Stromal cell of bone marrow (primary cell): ENCODE results near the gene APCDD1L.

Experiments
- DNase-seq: peaks from one replicate; pipeline ENCODE4 v3.0.0-alpha.2; 2012; ENCODE audit warnings: low read depth

The APCDD1L gene

DNA sequence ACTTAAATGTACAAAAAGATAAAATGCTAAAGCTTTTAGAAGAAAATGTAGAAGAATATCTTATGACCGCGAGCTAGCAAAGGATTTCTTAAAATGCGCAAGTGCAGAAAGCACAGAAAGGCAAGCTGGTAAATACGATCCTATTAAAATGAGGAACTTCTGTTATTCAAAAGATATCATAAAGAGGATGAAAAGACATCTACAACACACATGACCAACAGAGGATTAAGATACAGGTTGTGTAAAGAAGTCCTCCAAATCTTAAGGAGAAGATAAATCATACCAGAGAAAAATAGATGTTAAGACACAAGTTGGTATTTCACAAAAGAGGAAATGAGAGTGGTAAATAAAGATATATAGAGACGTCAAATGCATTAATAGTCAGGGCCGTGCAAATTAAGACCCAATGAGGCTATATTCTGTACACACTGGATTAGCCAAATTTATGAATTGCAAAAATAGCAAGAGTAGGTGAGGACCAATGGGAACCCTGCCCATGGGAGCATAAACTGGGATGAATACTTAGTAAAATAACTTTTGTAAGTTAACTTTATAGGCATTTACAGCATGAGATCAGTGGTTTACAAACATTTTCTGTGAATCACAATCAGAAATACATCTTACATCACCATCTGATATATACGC is 23.0 kb downstream of the APCDD1L start:
- no peak for DNase-seq

DNA sequence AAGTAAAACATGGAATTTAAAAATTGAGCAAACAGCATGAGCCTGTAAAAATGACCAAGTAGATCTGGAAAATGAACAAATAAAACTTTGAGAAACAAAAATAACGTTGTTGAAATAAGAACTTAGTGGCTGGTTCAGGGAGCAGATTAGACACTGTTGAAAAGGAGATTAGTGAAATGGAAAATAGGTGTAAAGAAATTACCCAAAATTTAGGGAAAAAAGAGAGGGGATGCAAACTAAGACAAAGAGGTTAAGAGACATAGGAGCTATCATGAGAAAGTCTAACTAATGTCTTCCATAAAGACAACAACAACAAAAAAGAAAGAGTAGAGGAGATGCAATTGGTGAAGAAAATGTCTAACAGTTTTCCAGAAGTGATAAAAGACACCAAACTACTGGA is 29.0 kb downstream of the APCDD1L start:
- no peak for DNase-seq

DNA sequence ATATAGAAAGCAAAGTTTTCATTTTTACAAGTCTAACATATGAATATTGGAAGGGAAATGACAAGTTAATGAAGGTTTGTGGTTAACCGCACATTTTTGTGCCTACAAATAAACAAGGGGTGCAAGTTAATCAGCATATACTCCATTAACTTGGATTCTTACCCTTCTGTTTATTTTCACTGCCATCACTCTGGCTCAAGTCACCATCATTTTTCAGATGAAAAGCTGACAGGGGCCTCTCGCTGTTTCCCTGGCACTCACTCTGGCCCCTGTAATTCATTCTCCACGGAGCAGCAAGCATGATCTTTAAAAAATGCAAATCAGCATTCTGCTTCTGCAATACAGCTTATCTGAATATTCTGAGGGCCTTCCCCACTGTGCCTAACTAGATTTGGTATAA is 29.8 kb downstream of the APCDD1L start:
- no peak for DNase-seq

DNA sequence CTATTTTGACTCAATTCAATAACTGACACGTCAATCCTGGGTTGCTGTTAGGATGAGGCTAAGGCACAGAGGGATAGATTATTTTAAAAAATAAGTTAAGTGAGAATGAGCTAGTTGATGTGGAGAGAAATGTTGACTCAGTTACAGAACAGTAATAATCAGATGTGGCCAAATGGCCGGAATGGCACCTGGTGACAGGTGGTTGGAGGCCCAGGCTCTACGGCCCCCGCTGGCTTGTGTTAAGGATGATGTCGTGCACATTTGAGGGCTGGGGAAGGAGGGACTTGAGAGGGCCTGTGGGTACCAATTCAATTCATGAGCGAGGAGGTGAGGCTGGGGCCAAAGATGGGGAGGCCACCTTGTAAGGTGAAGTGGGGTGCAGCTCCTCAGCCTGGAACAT is 31.7 kb downstream of the APCDD1L start:
- no peak for DNase-seq

DNA sequence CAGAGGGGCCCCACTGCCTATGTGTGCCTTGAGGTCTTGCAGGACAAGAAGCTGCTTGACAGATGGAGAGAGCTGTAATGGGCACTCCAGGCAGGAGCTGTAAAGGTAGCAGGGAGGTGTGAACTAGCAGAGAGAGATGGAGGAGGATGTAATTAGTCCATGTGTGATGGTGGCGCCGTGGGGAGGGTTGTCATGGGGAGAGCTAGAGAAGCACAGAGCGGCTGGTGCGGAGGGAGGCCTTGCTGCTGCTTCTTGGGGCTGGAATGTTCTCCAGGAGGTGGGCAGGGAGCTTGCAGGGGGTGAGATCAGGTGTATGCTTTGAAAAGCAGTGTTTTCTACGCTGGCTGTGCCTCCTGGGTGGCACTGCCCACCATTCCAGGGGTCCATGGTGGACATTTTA is 32.1 kb downstream of the APCDD1L start:
- DNase-seq = no peak

DNA sequence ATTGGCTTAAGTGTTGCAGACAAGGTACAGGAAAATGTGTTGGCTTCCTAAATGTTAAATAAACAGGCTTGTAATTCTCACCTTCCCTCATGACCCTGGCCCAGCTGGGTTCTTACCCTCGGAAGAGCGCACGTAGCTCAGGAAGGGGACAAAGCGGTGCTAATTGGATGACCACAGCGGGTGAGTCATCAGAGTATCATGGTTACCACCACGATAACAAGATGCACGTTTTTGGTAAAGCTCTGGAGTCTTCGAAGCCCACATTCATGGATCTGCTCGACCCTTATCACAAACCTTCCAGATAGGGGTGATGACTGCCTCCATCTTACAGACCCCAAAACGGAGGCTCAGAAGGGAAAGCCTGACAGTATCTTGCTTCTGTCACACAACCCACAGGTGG is 32.8 kb downstream of the APCDD1L start:
- DNase-seq = no peak

DNA sequence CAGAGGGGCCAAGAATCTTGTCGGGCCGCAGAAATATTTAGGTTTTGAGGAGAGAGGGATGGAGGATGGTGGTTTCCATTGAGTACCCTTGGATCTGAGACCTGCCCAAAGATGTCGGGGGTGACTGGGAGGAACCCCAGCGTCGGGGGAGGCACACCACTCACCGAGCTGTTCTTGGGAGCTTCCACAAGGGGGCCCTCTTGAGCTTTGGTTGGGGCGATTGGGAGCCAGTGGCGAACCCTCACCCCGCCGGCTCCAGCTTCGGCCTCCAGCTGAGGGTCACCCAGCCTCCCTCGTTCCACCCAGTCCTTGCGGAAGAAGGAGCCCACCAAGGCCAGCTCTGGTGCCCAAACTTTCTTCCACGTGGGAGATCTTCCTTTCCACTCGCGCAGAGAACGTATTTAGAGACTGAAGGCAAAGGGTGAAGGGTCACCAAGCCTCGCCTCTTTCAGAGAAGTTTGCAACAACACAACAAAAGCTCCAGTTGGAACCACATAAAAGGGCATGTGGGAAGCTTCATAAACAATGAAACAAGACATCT is 33.6 kb downstream of the APCDD1L start:
- peak; percentile 32 for DNase-seq

DNA sequence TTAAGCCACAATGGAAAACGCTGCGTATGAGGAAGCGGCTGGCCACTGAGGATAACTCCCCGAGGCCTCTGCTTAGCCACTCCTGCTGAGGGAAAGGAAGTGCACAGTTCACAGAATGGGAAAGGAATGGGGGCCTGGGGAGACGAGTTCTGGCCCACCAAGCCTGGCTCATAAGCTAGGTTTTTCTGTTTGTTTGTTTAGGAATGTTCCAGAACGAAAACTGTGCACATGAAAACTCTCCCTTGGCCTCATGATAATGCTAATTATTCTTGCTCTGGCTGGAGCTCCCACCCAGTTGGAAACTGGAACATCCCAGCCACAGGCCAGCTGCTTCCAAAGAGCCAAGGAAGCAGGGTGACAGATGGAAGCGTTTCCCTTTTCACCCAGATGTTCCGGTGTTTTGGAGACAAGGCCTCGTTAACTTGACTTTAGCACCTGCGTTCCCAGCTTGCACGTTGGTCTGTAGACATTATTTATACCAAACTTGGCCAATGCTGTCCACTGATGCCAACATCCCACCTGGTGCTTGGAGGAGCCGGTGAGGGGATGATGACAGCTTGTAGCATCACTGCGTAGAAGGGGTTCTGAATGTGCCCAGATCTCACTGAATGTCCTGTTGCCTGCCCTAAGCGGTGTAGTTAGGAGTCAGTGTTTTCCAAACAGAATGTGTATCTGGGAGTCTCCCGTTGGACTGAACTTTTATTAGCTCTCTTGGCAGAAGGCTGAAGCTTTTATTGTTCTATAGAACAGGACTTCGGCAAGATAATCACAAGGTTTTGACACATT is 34.5 kb downstream of the APCDD1L start:
- no peak for DNase-seq

DNA sequence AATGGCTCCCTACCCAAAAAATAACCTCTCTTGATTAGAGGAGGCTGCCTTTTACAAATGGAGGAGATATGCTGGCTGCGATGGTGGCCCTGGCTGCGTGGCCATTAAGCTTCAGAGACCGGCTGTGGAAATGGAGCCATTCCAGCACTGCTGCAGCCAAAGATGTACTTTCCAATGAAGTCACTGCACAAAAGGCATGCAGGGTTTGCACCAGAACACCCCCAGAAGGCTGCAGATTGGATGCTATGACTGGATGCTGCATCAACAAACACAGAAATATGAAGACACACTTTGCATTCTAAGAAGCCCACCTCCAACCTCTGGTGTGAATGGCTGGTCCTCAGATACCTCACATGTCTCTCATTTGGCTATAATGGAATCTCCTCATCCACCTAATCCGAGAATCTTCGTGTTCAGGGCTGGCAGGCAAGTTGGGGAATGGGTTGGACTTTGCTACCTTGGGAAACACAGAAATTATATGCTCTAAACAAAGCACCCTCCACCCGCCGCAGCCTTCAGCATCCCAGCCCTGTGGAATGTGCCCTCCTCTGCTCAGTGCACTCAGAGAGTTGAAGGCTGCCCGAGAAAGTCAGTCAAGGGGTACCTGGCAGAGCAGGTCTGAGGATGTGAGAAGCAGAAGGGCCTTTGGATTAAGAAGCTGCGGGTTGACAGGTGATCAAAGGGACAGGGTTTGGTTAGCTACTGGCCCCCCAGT is 35.3 kb downstream of the APCDD1L start:
- no peak for DNase-seq

DNA sequence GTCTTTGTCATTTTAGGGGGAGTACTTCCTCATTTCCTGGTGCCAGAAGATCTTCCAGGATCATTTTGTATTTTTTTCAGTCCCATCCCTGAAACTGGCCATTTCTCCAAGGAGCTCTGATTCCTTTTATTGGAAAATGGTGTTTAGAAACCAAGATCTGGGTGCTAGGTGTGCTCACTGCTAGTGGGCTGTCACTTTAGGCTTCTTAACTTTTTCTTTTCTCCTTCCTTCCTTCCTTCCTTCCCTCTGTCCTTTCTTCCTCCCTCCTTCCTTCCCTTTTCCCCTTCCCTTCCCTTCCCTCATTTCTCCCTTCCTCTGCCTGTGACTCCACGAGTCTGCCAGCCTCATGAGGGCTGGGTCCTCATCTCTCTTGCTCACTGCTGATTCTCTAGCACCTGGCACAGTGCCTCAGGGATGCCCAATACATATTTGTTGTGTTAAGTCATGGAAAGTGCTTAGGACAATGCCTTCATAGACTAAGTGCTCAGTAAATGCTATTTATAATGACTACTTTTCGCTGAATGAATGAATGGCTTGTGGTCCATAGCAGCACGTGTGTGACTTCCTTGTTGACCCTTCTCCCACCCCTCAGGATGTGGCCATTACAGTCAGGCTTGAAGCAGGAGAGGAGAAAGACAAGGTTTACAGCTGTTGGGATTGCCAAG is 36.9 kb downstream of the APCDD1L start:
- DNase-seq = no peak

DNA sequence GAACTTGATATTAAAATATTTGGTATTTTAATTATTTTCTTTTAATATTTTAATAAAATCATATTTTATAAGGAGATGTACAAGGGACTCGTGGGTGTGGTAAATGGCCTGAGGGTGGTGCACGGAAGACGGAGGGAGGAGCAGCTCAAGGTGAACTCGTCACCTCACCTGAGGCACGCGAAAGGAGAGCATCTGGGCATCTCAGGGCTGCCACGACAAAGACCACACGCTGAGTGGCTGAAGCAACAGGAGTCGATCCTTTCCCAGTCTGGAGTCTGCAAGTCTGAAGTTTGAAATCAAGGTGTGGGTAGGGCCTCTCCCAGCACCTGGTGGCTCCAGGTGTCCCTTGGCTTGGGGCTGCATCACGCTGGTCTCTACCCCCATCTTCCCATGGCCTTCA is 39.7 kb downstream of the APCDD1L start:
- no peak for DNase-seq

DNA sequence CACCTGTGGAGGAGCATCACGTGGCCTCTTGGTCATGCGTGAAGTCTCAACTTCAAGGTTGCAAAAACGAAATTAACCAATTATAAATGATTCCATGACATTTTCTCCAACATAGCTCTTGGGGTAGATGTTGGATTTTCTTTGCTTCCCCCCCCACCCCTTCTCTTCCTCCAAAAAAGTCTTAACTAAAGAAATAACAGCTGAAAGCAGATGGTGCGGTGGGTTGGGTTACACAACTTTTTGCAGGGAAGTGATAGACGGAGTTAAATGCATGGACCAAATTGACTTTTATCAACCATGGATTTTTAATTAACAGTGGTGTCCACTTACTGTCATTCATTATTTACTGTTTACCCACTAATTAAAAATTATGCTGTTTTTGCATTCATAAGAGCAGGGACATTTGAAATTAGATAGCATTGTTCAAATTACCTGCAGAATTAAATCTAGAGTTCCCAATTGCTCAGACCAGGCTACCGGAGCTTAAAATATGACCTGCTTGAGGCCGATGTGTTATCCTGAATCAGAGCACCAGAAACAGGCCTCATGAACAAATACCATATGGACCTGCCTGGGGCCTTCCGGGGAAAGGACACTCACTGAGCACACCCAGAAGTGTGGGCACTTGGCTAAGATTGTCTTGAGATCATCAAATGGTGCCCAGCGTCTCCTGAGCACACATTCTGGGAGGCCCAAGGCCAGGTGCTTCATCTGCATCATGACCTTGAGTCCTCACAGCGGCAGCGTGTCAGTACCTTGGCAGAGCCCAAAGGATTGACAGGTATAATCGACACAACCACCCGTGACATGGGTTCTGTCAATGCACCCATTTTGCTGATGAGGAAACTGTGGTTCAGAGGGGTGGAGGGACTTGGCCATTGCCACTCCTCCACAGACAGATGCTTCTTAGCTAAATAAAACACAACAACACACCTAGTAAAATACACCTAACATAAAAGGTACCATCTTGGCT is 41.5 kb downstream of the APCDD1L start:
- no peak for DNase-seq

DNA sequence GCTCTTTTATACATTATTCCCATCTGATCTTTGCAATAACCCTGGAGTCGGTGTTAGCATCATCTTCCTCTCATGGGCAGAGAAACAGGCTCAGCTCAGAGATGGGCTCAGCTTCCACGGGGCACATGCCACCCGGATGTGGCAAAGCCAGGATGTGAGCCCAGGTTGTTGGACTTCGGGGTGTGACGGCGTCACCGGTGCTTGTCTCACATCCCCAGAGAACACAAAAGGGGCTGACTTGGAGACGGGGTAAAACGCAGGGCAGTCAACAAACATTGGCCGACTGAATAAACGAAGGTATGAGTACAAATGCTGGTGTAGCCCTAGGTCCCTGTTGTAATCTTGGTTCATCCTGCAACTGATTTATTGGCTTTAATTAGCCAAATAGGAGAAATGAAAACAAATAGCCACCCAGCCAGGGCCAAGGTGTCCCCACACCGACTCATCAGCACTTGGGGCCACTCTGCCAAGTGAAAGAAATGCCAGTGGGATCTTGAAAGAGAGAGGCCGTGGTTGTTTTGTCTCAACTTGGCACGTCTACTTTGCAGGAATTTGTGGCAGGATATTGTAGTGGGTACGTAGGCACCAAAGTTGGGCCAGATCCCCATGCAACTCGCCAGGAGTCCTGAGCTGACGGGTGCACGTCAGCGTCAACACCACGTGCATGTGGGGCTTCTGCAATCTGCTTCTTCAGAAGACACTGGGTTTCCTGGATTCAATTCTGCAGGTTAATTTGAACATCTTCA is 42.8 kb downstream of the APCDD1L start:
- DNase-seq = no peak

DNA sequence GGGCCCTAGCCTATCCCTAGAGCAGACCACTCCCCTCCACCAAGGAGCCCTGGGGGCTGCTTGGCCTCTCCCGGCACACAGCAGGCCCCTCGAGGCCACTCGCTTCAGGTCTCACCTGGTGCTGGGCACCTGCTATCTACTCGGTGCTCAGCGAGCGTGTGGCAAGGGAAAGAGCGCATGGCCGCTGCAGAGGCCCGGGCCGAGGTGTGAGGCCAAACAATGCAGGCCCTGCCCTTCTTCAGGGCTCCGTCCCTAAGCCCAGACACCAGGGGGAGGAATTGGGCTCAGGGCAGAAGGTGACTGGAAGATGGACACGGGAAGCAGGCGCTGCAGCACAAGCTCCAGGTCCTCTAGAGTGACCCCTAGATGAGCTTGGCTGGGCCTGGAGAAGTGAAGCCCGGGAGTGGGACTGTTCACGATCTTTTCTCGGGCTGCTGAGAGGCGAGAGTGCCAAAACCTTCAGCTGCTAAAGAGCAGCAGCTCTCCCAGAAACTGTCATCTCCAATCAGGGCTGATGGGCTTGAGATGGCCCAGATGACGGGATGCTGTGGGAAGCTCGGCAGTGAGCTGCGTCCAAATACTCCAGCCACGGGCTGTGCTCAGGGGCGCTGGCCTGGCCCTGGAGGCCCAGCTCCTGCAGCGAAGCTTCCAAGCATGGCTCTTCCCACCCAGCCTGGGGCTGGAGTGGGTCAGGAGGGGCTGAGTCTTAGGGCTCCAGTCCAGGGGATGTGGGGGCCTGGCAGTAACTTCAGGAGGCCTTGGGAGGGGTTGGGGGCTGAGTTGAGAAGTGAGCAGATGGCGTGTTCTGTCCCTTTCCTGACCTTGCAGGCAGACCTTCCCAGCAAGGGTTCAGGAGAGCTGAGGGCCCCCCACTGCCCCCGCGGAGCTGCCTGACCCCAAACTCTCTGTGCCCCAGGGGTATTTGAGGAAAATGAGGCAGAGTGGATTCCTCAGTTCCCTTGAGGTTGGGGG is 43.7 kb downstream of the APCDD1L start:
- no peak for DNase-seq

DNA sequence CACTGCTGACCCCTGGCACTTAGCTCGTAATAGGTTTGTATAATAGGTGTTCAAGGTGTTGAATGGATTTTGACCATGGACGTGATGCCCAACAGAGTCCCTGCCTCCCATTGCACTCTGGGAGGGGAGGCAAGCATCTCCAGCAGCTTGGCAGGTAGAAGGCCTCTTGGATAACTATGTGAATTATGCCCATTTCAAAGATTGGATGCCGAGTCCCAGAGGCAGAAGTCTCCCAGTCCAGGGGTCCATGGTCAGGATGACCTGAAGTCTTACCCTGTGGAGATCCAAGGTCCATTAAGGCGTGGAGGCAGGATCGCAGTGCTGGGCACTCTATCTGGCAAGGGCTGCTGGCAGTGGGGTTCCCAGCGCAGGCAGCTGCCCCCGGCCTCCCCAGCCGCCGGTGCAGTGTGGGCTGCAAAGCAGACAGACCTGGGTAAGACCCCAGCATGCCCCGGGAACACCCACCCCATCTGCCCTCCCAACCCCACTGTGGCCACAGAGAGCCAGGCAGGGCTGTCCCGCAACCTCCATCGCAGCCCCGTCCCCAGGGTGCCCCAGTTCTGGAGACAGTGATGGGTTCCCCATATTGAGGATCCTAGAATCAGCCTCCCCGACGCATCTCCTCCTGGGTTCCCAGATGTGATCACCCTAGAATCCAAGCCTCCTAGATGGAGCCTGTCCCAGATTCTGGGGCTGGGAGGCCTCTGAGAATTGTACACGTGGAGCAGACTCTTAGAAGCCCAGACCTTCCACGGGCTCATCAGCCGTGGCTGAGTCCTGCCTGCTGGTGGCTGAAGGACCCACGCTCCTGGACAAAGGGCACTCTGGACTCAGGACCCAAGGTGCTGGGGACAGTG is 44.6 kb downstream of the APCDD1L start:
- DNase-seq = no peak

DNA sequence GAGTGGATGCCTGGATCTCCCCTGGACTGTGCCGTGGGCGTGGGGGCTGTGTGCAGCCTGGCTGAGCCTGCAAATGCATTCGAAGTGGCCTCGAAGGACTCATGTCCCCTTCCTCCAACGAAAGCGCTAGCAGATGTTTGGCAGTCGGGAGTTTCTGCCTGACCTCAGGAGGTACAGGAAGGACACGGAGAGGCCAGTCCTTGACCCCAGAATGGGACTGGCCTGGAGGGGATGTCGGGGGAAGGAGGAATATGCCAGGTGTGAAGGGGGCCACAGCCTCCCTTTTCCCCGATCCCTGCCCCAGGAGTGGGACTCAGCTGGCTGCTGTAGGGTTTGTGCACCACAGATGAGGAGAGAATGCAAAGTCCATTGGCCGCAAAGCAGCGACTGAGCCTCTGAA is 45.6 kb downstream of the APCDD1L start:
- no peak for DNase-seq

DNA sequence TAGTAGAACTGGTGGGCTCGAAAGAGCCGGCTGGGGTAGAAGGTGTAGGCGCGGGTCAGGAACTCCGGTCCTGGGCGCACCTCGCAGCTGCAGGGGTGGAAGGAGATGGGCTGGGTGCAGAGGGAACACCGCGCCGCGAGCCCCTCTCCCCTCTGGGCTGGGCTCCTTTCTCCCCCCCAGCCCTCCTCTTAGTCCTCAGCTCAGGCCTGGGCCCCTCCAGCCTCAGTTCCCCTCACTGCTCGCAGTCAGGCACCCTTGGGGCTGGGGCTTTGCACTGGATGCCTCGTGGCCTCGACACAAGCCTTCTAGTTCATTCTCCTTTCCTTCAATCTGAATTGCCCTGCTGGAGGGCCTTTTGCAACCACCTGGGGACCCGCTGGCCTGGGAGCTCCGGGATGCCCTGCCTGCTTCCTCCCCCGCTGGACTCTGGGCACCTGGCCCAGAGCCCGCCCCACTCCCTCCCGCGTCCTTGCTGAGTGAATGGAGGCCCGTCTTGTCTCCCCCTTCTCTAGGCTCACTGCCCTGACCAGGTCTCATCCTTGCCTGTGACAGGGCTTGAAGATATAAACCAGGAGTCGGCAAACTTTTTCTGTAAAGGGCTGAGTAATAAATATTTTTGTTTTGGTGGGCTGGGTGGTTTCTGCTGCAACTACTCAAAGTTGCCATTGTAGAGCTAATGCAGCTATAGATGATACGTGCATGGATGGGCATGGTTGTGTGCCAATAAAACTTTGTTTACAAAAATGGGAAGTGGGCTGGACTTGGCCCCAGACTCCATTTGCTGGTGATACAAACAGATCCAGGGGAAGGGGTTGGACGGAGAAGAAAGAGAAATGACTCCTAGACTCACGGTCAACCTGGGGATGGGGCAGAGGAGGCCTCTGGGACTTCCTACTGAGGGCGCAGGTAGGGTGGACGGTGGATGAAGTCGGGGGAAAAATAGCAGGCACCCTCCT is 47.3 kb downstream of the APCDD1L start:
- DNase-seq = no peak
